Stimulated activated CD4-positive, alpha-beta T cell treated with anti-CD3 and anti-CD28 coated beads, TNF-alpha, amount 100 ng/mL, for 48 hours (primary cell): ENCODE measurements around the gene ZNF436.
"Not testable (repeated sequence)": the region's sequence is repeated elsewhere in the genome, so short reads cannot be mapped to it uniquely, and the experiment has no call there.

Source experiments
- DNase-seq, 3 donors: peaks; one replicate each; pipeline ENCODE4 v3.0.0-alpha.2; 2020; ENCODE audit warnings: low read depth in 3 of 3

The ZNF436 gene

GRCh38 chr1:23392125-23392855 is 22.7 kb upstream of the ZNF436 start:
- no peak for DNase-seq

GRCh38 chr1:23389837-23390321 is 20.2 kb upstream of the ZNF436 start:
- no peak for DNase-seq

- DNase-seq = no peak
Measured at GRCh38 chr1:23387494-23387893, 17.9 kb upstream of the ZNF436 start.

GRCh38 chr1:23385119-23385621 is 15.5 kb upstream of the ZNF436 start:
- no peak for DNase-seq

GRCh38 chr1:23384312-23385058 is 14.8 kb upstream of the ZNF436 start:
- no peak for DNase-seq

- no peak for DNase-seq
Measured at GRCh38 chr1:23383577-23384311, 14.1 kb upstream of the ZNF436 start.

- no peak for DNase-seq
Measured at GRCh38 chr1:23381233-23381885, 11.7 kb upstream of the ZNF436 start.

GRCh38 chr1:23380719-23381118 is 11.1 kb upstream of the ZNF436 start:
- no peak for DNase-seq

GRCh38 chr1:23380236-23380635 is 10.6 kb upstream of the ZNF436 start:
- not testable (repeated sequence) for DNase-seq

GRCh38 chr1:23376890-23377811 is 7.5 kb upstream of the ZNF436 start:
- no peak for DNase-seq

- DNase-seq = not testable (repeated sequence)
Measured at GRCh38 chr1:23374079-23374735, 4.6 kb upstream of the ZNF436 start.

- DNase-seq = no peak
Measured at GRCh38 chr1:23371987-23372880, 2.6 kb upstream of the ZNF436 start.

- no peak for DNase-seq
Measured at GRCh38 chr1:23370709-23371584, 1.3 kb upstream of the ZNF436 start.

GRCh38 chr1:23370330-23370708 is 683 bp upstream of the ZNF436 start:
- no peak for DNase-seq

- DNase-seq = peak; percentile 77 to 89 (median 78)
Measured at GRCh38 chr1:23368562-23369334, 888 bp downstream of the ZNF436 start.

- peak; percentile 94 to 98 (median 97) for DNase-seq
Measured at GRCh38 chr1:23367791-23368561, 1.7 kb downstream of the ZNF436 start.

GRCh38 chr1:23367451-23367790 is 2.2 kb downstream of the ZNF436 start:
- no peak for DNase-seq
